Lower leg skin (tissue), 4 donors: ENCODE results near the gene SPTBN4. TPM values are rescaled to one million over a fixed set of nuclear protein-coding genes. Genes with fewer than 3 reads are reported as not detected.
A peak's percentile ranks its signal among the peaks of the same experiment; 100 is the strongest.

Experiments used
- DNase-seq, 2 donors: peaks; one replicate each; pipeline ENCODE4 v3.0.0-alpha.2; 2019; ENCODE audit warnings: low spot score in 2 of 2
- H3K4me3 ChIP-seq: fragments of 200-600 bp; sonication (generic); 2 replicates; pipeline ENCODE4 v1.5.1; 2017; ENCODE audit warnings: mild to moderate bottlenecking, low read depth; ENCODE audit not compliant: poor library complexity, severe bottlenecking
- CTCF ChIP-seq, 3 donors: fragments of 450-650 bp; IDR thresholded peaks; one replicate each; pipeline ENCODE4 v1.5.1; 2016; ENCODE audit warnings: antibody characterized with exemption in 3 of 3, mild to moderate bottlenecking in 3 of 3, moderate library complexity in 2 of 3
- POLR2A ChIP-seq, 2 donors: fragments of 450-650 bp; IDR thresholded peaks; one replicate each; pipeline ENCODE4 v1.6.1; 2016 to 2017; ENCODE audit warnings: antibody characterized with exemption in 2 of 2, mild to moderate bottlenecking in 1 of 2, moderate library complexity in 1 of 2
- WGBS, 2 donors: methylation state at CpG; one replicate each; pipeline ENCODE4 v1.1.5; 2018; 5-methylcytosine and 5-hydroxymethylcytosine counted together
- intact Hi-C: fragments of 100-400 bp; cut with DNase I; formaldehyde crosslinking; loops from one replicate; pipeline ENCODE4 v1.15.0; 2023; ENCODE audit warnings: low total_unique reads
- total RNA-seq, 4 donors: library from RNA; depleted of rRNA; stranded (reverse); fragments of >200 nt; gene quantifications; one replicate each; pipeline ENCODE4 v1.1.0, GENCODE V29; 2016

Gene SPTBN4
- total RNA-seq, 4 donors from 2014 or later = 0.25 to 2.2 (median 1.6) TPM

GRCh38 chr19:40604171-40604646 is 137.4 kb downstream of the SPTBN4 start:
- intact Hi-C loops = no loop called here
- no peak overlapping the region for H3K4me3 ChIP-seq
- 4 to 5% methylated on average over 18 of the region's 18 CpGs for WGBS, 2 donors
- no peak for TF ChIP-seq CTCF (IDR thresholded peaks at IDR 0.05)
- no peak for TF ChIP-seq POLR2A (IDR thresholded peaks at IDR 0.05)
- DNase-seq = no peak

DNA sequence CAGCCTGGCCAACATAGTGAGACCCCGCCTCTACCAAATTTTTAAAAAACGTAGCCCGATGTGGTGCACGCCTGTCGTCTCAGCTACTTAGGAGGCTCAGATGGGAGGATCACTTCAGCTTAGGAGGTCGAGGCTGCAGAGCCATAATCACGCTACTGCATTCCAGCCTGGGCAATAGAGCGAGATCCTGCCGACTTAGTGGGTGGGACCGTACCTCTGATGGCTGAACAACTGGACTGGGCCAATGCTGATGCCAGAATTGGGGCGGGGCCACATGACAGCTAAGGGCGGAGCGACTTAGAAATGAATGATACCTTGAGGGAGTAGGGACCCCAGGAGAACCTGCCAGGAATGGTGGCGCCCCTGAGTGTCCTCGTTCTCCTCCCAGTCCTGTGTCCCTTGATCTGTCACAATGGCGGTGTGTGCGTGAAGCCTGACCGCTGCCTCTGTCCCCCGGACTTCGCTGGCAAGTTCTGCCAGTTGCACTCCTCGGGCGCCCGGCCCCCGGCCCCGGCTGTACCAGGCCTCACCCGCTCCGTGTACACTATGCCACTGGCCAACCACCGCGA is 137.9 kb downstream of the SPTBN4 start:
- DNase-seq = peak in 1 of 2 donors; percentile 92
- 19% methylated on average over 26 to 29 of the region's 29 CpGs for WGBS, 2 donors
- TF ChIP-seq POLR2A (IDR thresholded peaks at IDR 0.05) (no peak), CTCF (IDR thresholded peaks at IDR 0.05) (no peak)
- intact Hi-C loops = no loop called here
- H3K4me3 ChIP-seq = peak overlapping the region; percentile 11

GRCh38 chr19:40605216-40605971 is 138.6 kb downstream of the SPTBN4 start:
- peak; percentile 78 to 95 for DNase-seq
- intact Hi-C loops = no loop called here
- TF ChIP-seq CTCF (IDR thresholded peaks at IDR 0.05) = no peak
- TF ChIP-seq POLR2A (IDR thresholded peaks at IDR 0.05) = no peak
- 1 to 2% methylated on average over 51 to 62 of the region's 71 CpGs for WGBS, 2 donors
- H3K4me3 ChIP-seq = peak overlapping the region; percentile 11

GRCh38 chr19:40607311-40608239 is 140.8 kb downstream of the SPTBN4 start:
- H3K4me3 ChIP-seq = no peak overlapping the region
- intact Hi-C loops = no loop called here
- TF ChIP-seq POLR2A (IDR thresholded peaks at IDR 0.05) = no peak
- TF ChIP-seq CTCF (IDR thresholded peaks at IDR 0.05) = no peak
- WGBS, 2 donors = 28 to 40% methylated on average over 29 to 31 of the region's 31 CpGs
- DNase-seq = peak in 1 of 2 donors; percentile 90

DNA sequence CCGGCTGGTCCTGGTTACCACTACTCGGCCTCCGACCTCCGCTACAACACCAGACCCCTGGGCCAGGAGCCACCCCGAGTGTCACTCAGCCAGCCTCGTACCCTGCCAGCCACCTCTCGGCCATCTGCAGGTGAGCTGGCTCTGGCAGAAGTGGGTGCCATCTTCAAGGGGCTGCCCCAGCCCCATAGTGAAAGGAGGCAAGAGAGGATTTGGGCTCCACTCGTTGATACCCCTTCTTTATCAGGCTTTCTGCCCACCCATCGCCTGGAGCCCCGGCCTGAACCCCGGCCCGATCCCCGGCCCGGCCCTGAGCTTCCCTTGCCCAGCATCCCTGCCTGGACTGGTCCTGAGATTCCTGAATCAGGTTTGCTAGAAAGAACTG is 141.4 kb downstream of the SPTBN4 start:
- intact Hi-C loops = no loop called here
- DNase-seq = peak in 1 of 2 donors; percentile 88
- WGBS, 2 donors = 67 to 83% methylated on average over 13 to 14 of the region's 14 CpGs
- TF ChIP-seq CTCF (IDR thresholded peaks at IDR 0.05) = no peak
- TF ChIP-seq POLR2A (IDR thresholded peaks at IDR 0.05) = no peak
- no peak overlapping the region for H3K4me3 ChIP-seq
